GM12878 (cell line): Measurements from ENCODE around the gene RRP36. TPM values are rescaled to one million over a fixed set of nuclear protein-coding genes. Genes with fewer than 3 reads are reported as not detected.

Experiments
- ATAC-seq: fragments of 200-7000 bp; cut with Tn5 transposase; 3 replicates; pipeline ENCODE4 v1.9.1; 2020; ENCODE audit warnings: mild to moderate bottlenecking, moderate library complexity
- BruUV-seq: library from RNA; stranded (reverse); fragments of 400-500 nt; replicated peaks from 2 replicates; lab custom pipeline; 2021; lab: Mats Ljungman, UMichigan
- CTCF ChIA-PET: fragments of 300-600 bp; sonication (Branson Sonifier 250); formaldehyde crosslinking; extraction: SDS; loops from one replicate; lab custom pipeline; 2021; ENCODE audit warnings: inconsistent platforms; lab: Yijun Ruan, JAX
- POLR2A ChIA-PET: fragments of 350-600 bp; formaldehyde crosslinking; extraction: SDS; loops from one replicate; lab custom pipeline; 2021; ENCODE audit warnings: inconsistent platforms; lab: Charles Lee
- RAD21 ChIA-PET: fragments of 300-600 bp; sonication (Branson Sonifier 250); formaldehyde crosslinking; loops from one replicate; lab custom pipeline; 2023; ENCODE audit warnings: antibody characterized with exemption; ENCODE audit not compliant: unreplicated experiment; lab: Charles Lee
- SMC1A ChIA-PET: fragments of 300-600 bp; sonication (Branson Sonifier 250); formaldehyde crosslinking; loops from one replicate; lab custom pipeline; 2023; ENCODE audit not compliant: unreplicated experiment, uncharacterized antibody; lab: Charles Lee
- DNase-seq: peaks from one replicate; pipeline ENCODE4 v3.0.0-alpha.2; 2011; ENCODE audit warnings: low read depth, low spot score
- FAIRE-seq: peaks from 3 replicates; lab custom pipeline; 2011; peaks lifted over from hg19 to GRCh38; lab: Jason Lieb, UNC
- H2AFZ ChIP-seq: 2 replicates; pipeline ENCODE4 v1.6.0; 2011; ENCODE audit warnings: low read depth, low read length, control low read depth; ENCODE audit not compliant: control insufficient read depth
- H3K27ac ChIP-seq: 2 replicates; pipeline ENCODE4 v1.5.1; 2011; ENCODE audit warnings: control low read depth; ENCODE audit not compliant: control insufficient read depth, insufficient read depth
- H3K27me3 ChIP-seq, 2 experiments: replicated peaks in 1 of 2; 2 replicates each; pipeline versions ENCODE4 v1.6.0 to v1.6.1; 2011; ENCODE audit warnings: low read length in 1 of 2; ENCODE audit not compliant: control insufficient read depth in 2 of 2, insufficient read depth in 2 of 2
- H3K36me3 ChIP-seq, 2 experiments: 2 replicates each; pipeline ENCODE4 v1.5.1; 2011; ENCODE audit warnings: low read length in 1 of 2; ENCODE audit not compliant: control insufficient read depth in 2 of 2, insufficient read depth in 2 of 2
- H3K4me1 ChIP-seq: 2 replicates; pipeline ENCODE4 v1.6.1; 2011; ENCODE audit warnings: mild to moderate bottlenecking, low read length, moderate library complexity, mixed read lengths; ENCODE audit not compliant: control insufficient read depth, insufficient read depth
- H3K4me2 ChIP-seq: 2 replicates; pipeline ENCODE4 v1.6.0; 2011; ENCODE audit warnings: control low read depth; ENCODE audit not compliant: control insufficient read depth, insufficient read depth
- H3K4me3 ChIP-seq: fragments of 200-600 bp; sonication (generic); 2 replicates; pipeline ENCODE4 v1.5.1; 2016
- H3K79me2 ChIP-seq: 2 replicates; pipeline ENCODE4 v1.6.0; 2011; ENCODE audit warnings: low read length; ENCODE audit not compliant: control insufficient read depth, insufficient read depth
- H3K9ac ChIP-seq: 2 replicates; pipeline ENCODE4 v1.8.0; 2011; ENCODE audit warnings: low read length, control low read depth, mixed read lengths; ENCODE audit not compliant: control insufficient read depth, insufficient read depth
- H3K9me3 ChIP-seq: replicated peaks from 3 replicates; pipeline ENCODE4 v1.5.1; 2011; ENCODE audit warnings: mild to moderate bottlenecking, low read length; ENCODE audit not compliant: control insufficient read depth, insufficient read depth
- H4K20me1 ChIP-seq: 2 replicates; pipeline ENCODE4 v1.6.0; 2011; ENCODE audit not compliant: control insufficient read depth, insufficient read depth
- CUX1 ChIP-seq: IDR thresholded peaks from 2 replicates; pipeline ENCODE4 v1.6.1; 2012; ENCODE audit warnings: improper control_type of control experiment, low read depth, low read length; ENCODE audit not compliant: insufficient replicate concordance
- JUND ChIP-seq: IDR thresholded peaks from 2 replicates; pipeline ENCODE4 v1.6.1; 2012; ENCODE audit warnings: low read depth, mild to moderate bottlenecking, low read length, improper control_type of control experiment, moderate library complexity
- POLR2A ChIP-seq: IDR thresholded peaks from 2 replicates; pipeline ENCODE4 v1.6.1; 2011; ENCODE audit warnings: low read depth, mild to moderate bottlenecking, low read length
- WGBS: methylation state at CpG from one replicate; pipeline ENCODE4 v1.1.6; 2016; ENCODE audit warnings: low lambda C conversion rate; ENCODE audit not compliant: insufficient replicate concordance, insufficient coverage; ENCODE audit errors: missing lambda C conversion rate; 5-methylcytosine and 5-hydroxymethylcytosine counted together
- in situ Hi-C: fragments of 300-500 bp; cut with MboI; formaldehyde crosslinking; loops from 9 replicates; pipeline ENCODE4 v1.14.3; 2018; ENCODE audit warnings: mixed read lengths
- intact Hi-C: fragments of 100-400 bp; cut with micrococcal nuclease; formaldehyde crosslinking; loops from one replicate; pipeline ENCODE4 v1.14.2; 2022; ENCODE audit not compliant: unreplicated experiment
- polyA plus RNA-seq, 11 experiments: library from polyadenylated mRNA; depleted of rRNA in 4 of 11; unstranded in 6 of 11; stranded (reverse) in 5 of 11; fragments of >200 nt; fragmentation: Nextera tagmentation in 4 of 11; fragmentation: Illumina TruSeq in 1 of 11; extraction: Ambion mirVana in 4 of 11; extraction: Trizol in 1 of 11; gene quantifications; 1 replicate in 1 of 11; 2 replicates in 10 of 11; pipeline versions ENCODE4 v1.2.1 to v1.2.3, GENCODE V29; 2011 to 2016; ENCODE audit warnings: inconsistent platforms in 2 of 11, missing spikeins in 2 of 11, low read depth in 1 of 11
- total RNA-seq, 4 experiments: library from RNA; depleted of rRNA in 3 of 4; stranded (reverse); fragments of >200 nt in 3 of 4; fragmentation: Illumina TruSeq in 1 of 4; extraction: Trizol in 1 of 4; gene quantifications; 2 replicates each; pipeline versions ENCODE4 v1.2.1 to v1.2.3, GENCODE V29; 2013 to 2021
- TF ChIP-seq, protein P1 (sequence below): IDR thresholded peaks from 2 replicates; pipeline ENCODE4 v1.6.1; 2012; ENCODE audit warnings: low read depth, low read length, improper control_type of control experiment

Gene RRP36
- total and polyA plus RNA-seq, 10 of the 15 experiments (the other 5 are each of a cell fraction or from before 2014, with no cell fraction given), result 17.6 to 101 (median 69.7) TPM

- TF ChIP-seq JUND, result no peak
- TF ChIP-seq, protein P1, sequence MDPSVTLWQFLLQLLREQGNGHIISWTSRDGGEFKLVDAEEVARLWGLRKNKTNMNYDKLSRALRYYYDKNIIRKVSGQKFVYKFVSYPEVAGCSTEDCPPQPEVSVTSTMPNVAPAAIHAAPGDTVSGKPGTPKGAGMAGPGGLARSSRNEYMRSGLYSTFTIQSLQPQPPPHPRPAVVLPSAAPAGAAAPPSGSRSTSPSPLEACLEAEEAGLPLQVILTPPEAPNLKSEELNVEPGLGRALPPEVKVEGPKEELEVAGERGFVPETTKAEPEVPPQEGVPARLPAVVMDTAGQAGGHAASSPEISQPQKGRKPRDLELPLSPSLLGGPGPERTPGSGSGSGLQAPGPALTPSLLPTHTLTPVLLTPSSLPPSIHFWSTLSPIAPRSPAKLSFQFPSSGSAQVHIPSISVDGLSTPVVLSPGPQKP, result no peak
Observed at GRCh38 chr6:43034190-43034525, 12.7 kb downstream of the RRP36 start (continued).

- H3K27me3 ChIP-seq, result no peaks in the 10 kb centered on the region
- no peak for TF ChIP-seq CUX1
- TF ChIP-seq POLR2A, result peak; percentile 24; the same call in 1 of the 2 replicates
- TF ChIP-seq, all 136 proteins: peak for 1
- ChIA-PET RAD21 (no interaction called here), CTCF (interaction anchor here (0.7 kb wide), 1 partner anchor 107 kb away, joined by 3 read pairs; no protein-coding TSS in a partner anchor), POLR2A (no interaction called here), SMC1A (no interaction called here)
- DNase-seq (no peak), FAIRE-seq (no peak), ATAC-seq (no peak)
- intact Hi-C loops, result no loop called here
- no peak overlapping the region for H3K4me3 ChIP-seq
- H3K4me1 ChIP-seq, result no peaks in the 10 kb centered on the region
- 96% methylated on average over 4 of the region's 4 CpGs for WGBS
- no peaks in the 10 kb centered on the region for H3K9me3 ChIP-seq
- BruUV-seq, result no TSS peak
- H2AFZ ChIP-seq, result no peak overlapping the region
- in situ Hi-C loops, result no loop called here
- H3K27ac ChIP-seq, result no peak overlapping the region
- peaks cover 11 to 12% of the 10 kb centered on the region in 2 experiments for H3K36me3 ChIP-seq
- no peak overlapping the region for H3K4me2 ChIP-seq
- no peaks in the 10 kb centered on the region for H4K20me1 ChIP-seq
- H3K9ac ChIP-seq, result no peak overlapping the region
- H3K79me2 ChIP-seq, result no peaks in the 10 kb centered on the region
Observed at GRCh38 chr6:43035495-43036194, 14.2 kb downstream of the RRP36 start.
